ENCODE results near the gene FOXN3.

The FOXN3 gene

GRCh38 chr14:89171168-89171567 is 245.9 kb downstream of the FOXN3 start:
- no peaks in the 10 kb centered on the region for H3K36me3 ChIP-seq (ENCODE audit: control insufficient read depth, insufficient read depth, low read length)
- no peak overlapping the region for H2BK120ac ChIP-seq (ENCODE audit: low read depth, low read length)
- H4K5ac ChIP-seq (ENCODE audit: low read length) = no peak overlapping the region
- H3K27ac ChIP-seq (ENCODE audit: low read depth, low read length) = no peak overlapping the region
- no peaks in the 10 kb centered on the region for H3K79me2 ChIP-seq (ENCODE audit: control insufficient read depth, insufficient read depth, low read length)
- no peak overlapping the region for H3K4me2 ChIP-seq (ENCODE audit: low read length)
- H2AK5ac ChIP-seq (ENCODE audit: low read length) = no peak overlapping the region
- H3K56ac ChIP-seq (ENCODE audit: low read length) = no peak overlapping the region
- H3K18ac ChIP-seq (ENCODE audit: low read length) = no peak overlapping the region
- no peaks in the 10 kb centered on the region for H3K27me3 ChIP-seq (ENCODE audit: insufficient read depth, low read length, poor library complexity)
- no peak overlapping the region for H2BK15ac ChIP-seq (replicated peaks; ENCODE audit: low read depth)
- no peak overlapping the region for H2BK5ac ChIP-seq (ENCODE audit: low read length)
- H3K4me3 ChIP-seq (ENCODE audit: low read length) = no peak overlapping the region
- DNase-seq = no peak
- H3K4ac ChIP-seq (ENCODE audit: low read depth, low read length) = no peak overlapping the region
- no peak overlapping the region for H3K23ac ChIP-seq (ENCODE audit: low read length)
- no peaks in the 10 kb centered on the region for H3K4me1 ChIP-seq (ENCODE audit: control insufficient read depth, low read depth, low read length)
- H4K8ac ChIP-seq (ENCODE audit: low read depth, low read length) = no peak overlapping the region
- no peaks in the 10 kb centered on the region for H3K79me1 ChIP-seq (ENCODE audit: low read length)
- no CpG with 5 or more reads among the region's 2 CpGs for WGBS (ENCODE audit: extremely low coverage, insufficient coverage, low lambda C conversion rate)
- H3K9ac ChIP-seq (ENCODE audit: low read length) = no peak overlapping the region

GRCh38 chr14:89167705-89168104 is 249.3 kb downstream of the FOXN3 start:
- Histone ChIP-seq H2BK15ac (replicated peaks; ENCODE audit: low read depth) (no peak overlapping the region), H3K79me2 (ENCODE audit: control insufficient read depth, insufficient read depth, low read length) (no peaks in the 10 kb centered on the region), H3K27me3 (ENCODE audit: insufficient read depth, low read length, poor library complexity) (no peaks in the 10 kb centered on the region), H2BK120ac (ENCODE audit: low read depth, low read length) (no peak overlapping the region), H3K4me3 (ENCODE audit: low read length) (no peak overlapping the region), H3K36me3 (ENCODE audit: control insufficient read depth, insufficient read depth, low read length) (no peaks in the 10 kb centered on the region), H3K23ac (ENCODE audit: low read length) (no peak overlapping the region), H2AK5ac (ENCODE audit: low read length) (no peak overlapping the region), H3K18ac (ENCODE audit: low read length) (no peak overlapping the region), H3K4ac (ENCODE audit: low read depth, low read length) (no peak overlapping the region), H3K9ac (ENCODE audit: low read length) (no peak overlapping the region), H3K79me1 (ENCODE audit: low read length) (peaks cover 2% of the 10 kb centered on the region), H4K5ac (ENCODE audit: low read length) (no peak overlapping the region), H4K8ac (ENCODE audit: low read depth, low read length) (no peak overlapping the region), H3K27ac (ENCODE audit: low read depth, low read length) (no peak overlapping the region), H3K4me1 (ENCODE audit: control insufficient read depth, low read depth, low read length) (no peaks in the 10 kb centered on the region), H2BK5ac (ENCODE audit: low read length) (no peak overlapping the region), H3K4me2 (ENCODE audit: low read length) (no peak overlapping the region), H3K56ac (ENCODE audit: low read length) (no peak overlapping the region)
- WGBS (ENCODE audit: extremely low coverage, insufficient coverage, low lambda C conversion rate) = no CpG with 5 or more reads among the region's 6 CpGs
- no peak for DNase-seq

GRCh38 chr14:89166633-89167032 is 250.4 kb downstream of the FOXN3 start:
- Histone ChIP-seq H3K27ac (ENCODE audit: low read depth, low read length) (no peak overlapping the region), H2BK5ac (ENCODE audit: low read length) (no peak overlapping the region), H3K27me3 (ENCODE audit: insufficient read depth, low read length, poor library complexity) (no peaks in the 10 kb centered on the region), H3K36me3 (ENCODE audit: control insufficient read depth, insufficient read depth, low read length) (peaks cover 3% of the 10 kb centered on the region), H2BK15ac (replicated peaks; ENCODE audit: low read depth) (no peak overlapping the region), H3K9ac (ENCODE audit: low read length) (no peak overlapping the region), H3K56ac (ENCODE audit: low read length) (no peak overlapping the region), H3K79me2 (ENCODE audit: control insufficient read depth, insufficient read depth, low read length) (no peaks in the 10 kb centered on the region), H3K4me3 (ENCODE audit: low read length) (no peak overlapping the region), H4K8ac (ENCODE audit: low read depth, low read length) (no peak overlapping the region), H2BK120ac (ENCODE audit: low read depth, low read length) (no peak overlapping the region), H3K79me1 (ENCODE audit: low read length) (peaks cover 2% of the 10 kb centered on the region), H2AK5ac (ENCODE audit: low read length) (no peak overlapping the region), H3K18ac (ENCODE audit: low read length) (no peak overlapping the region), H3K23ac (ENCODE audit: low read length) (no peak overlapping the region), H4K5ac (ENCODE audit: low read length) (no peak overlapping the region), H3K4me1 (ENCODE audit: control insufficient read depth, low read depth, low read length) (no peaks in the 10 kb centered on the region), H3K4ac (ENCODE audit: low read depth, low read length) (no peak overlapping the region), H3K4me2 (ENCODE audit: low read length) (no peak overlapping the region)
- DNase-seq = no peak
- WGBS (ENCODE audit: extremely low coverage, insufficient coverage, low lambda C conversion rate) = no CpG with 5 or more reads among the region's 4 CpGs

GRCh38 chr14:89165189-89166181 is 251.5 kb downstream of the FOXN3 start:
- no peak overlapping the region for H3K4me3 ChIP-seq (ENCODE audit: low read length)
- no peak overlapping the region for H3K27ac ChIP-seq (ENCODE audit: low read depth, low read length)
- H3K23ac ChIP-seq (ENCODE audit: low read length) = no peak overlapping the region
- DNase-seq = no peak
- no peak overlapping the region for H3K4me2 ChIP-seq (ENCODE audit: low read length)
- H3K56ac ChIP-seq (ENCODE audit: low read length) = no peak overlapping the region
- no peak overlapping the region for H2AK5ac ChIP-seq (ENCODE audit: low read length)
- H2BK120ac ChIP-seq (ENCODE audit: low read depth, low read length) = no peak overlapping the region
- H2BK5ac ChIP-seq (ENCODE audit: low read length) = no peak overlapping the region
- H3K27me3 ChIP-seq (ENCODE audit: insufficient read depth, low read length, poor library complexity) = no peaks in the 10 kb centered on the region
- H3K36me3 ChIP-seq (ENCODE audit: control insufficient read depth, insufficient read depth, low read length) = peaks cover 3% of the 10 kb centered on the region
- H4K8ac ChIP-seq (ENCODE audit: low read depth, low read length) = no peak overlapping the region
- H4K5ac ChIP-seq (ENCODE audit: low read length) = no peak overlapping the region
- no peak overlapping the region for H3K9ac ChIP-seq (ENCODE audit: low read length)
- no CpG with 5 or more reads among the region's 11 CpGs for WGBS (ENCODE audit: extremely low coverage, insufficient coverage, low lambda C conversion rate)
- H3K4me1 ChIP-seq (ENCODE audit: control insufficient read depth, low read depth, low read length) = no peaks in the 10 kb centered on the region
- no peak overlapping the region for H2BK15ac ChIP-seq (replicated peaks; ENCODE audit: low read depth)
- H3K4ac ChIP-seq (ENCODE audit: low read depth, low read length) = no peak overlapping the region
- no peaks in the 10 kb centered on the region for H3K79me2 ChIP-seq (ENCODE audit: control insufficient read depth, insufficient read depth, low read length)
- H3K18ac ChIP-seq (ENCODE audit: low read length) = no peak overlapping the region
- peaks cover 2% of the 10 kb centered on the region for H3K79me1 ChIP-seq (ENCODE audit: low read length)

GRCh38 chr14:89164168-89165073 is 252.6 kb downstream of the FOXN3 start:
- H3K4me1 ChIP-seq (ENCODE audit: control insufficient read depth, low read depth, low read length) = no peaks in the 10 kb centered on the region
- H2AK5ac ChIP-seq (ENCODE audit: low read length) = no peak overlapping the region
- H2BK5ac ChIP-seq (ENCODE audit: low read length) = no peak overlapping the region
- no peaks in the 10 kb centered on the region for H3K79me2 ChIP-seq (ENCODE audit: control insufficient read depth, insufficient read depth, low read length)
- H3K36me3 ChIP-seq (ENCODE audit: control insufficient read depth, insufficient read depth, low read length) = peaks cover 3% of the 10 kb centered on the region
- no peak overlapping the region for H3K9ac ChIP-seq (ENCODE audit: low read length)
- H2BK15ac ChIP-seq (replicated peaks; ENCODE audit: low read depth) = no peak overlapping the region
- no peak overlapping the region for H3K18ac ChIP-seq (ENCODE audit: low read length)
- peaks cover 2% of the 10 kb centered on the region for H3K79me1 ChIP-seq (ENCODE audit: low read length)
- H3K23ac ChIP-seq (ENCODE audit: low read length) = no peak overlapping the region
- H2BK120ac ChIP-seq (ENCODE audit: low read depth, low read length) = no peak overlapping the region
- no peak overlapping the region for H3K4ac ChIP-seq (ENCODE audit: low read depth, low read length)
- no peak for DNase-seq
- whole genome bisulfite sequencing (ENCODE audit: extremely low coverage, insufficient coverage, low lambda C conversion rate) = no CpG with 5 or more reads among the region's 18 CpGs
- no peak overlapping the region for H3K4me3 ChIP-seq (ENCODE audit: low read length)
- H3K27ac ChIP-seq (ENCODE audit: low read depth, low read length) = no peak overlapping the region
- H3K27me3 ChIP-seq (ENCODE audit: insufficient read depth, low read length, poor library complexity) = no peaks in the 10 kb centered on the region
- H3K56ac ChIP-seq (ENCODE audit: low read length) = no peak overlapping the region
- H4K5ac ChIP-seq (ENCODE audit: low read length) = no peak overlapping the region
- H4K8ac ChIP-seq (ENCODE audit: low read depth, low read length) = no peak overlapping the region
- no peak overlapping the region for H3K4me2 ChIP-seq (ENCODE audit: low read length)
